ENCODE results near the gene FIG4. TPM values are rescaled to one million over a fixed set of nuclear protein-coding genes. Genes with fewer than 3 reads are reported as not detected.

The FIG4 gene
- total RNA-seq, 4 donors from 2014 or later, result 14.7 to 23.9 (median 18.1) TPM

GRCh38 chr6:109783250-109783986 is 92.3 kb downstream of the FIG4 start:
- no peak for DNase-seq
- no peak overlapping the region for H3K27ac ChIP-seq
- no peaks in the 10 kb centered on the region for H3K4me1 ChIP-seq
- H3K36me3 ChIP-seq, result peaks cover 0 to 6% (median 0%) of the 10 kb centered on the region in 3 donors
- H3K27me3 ChIP-seq, result no peaks in the 10 kb centered on the region
- no peak for TF ChIP-seq POLR2A (IDR thresholded peaks at IDR 0.05)
- TF ChIP-seq, protein P1, sequence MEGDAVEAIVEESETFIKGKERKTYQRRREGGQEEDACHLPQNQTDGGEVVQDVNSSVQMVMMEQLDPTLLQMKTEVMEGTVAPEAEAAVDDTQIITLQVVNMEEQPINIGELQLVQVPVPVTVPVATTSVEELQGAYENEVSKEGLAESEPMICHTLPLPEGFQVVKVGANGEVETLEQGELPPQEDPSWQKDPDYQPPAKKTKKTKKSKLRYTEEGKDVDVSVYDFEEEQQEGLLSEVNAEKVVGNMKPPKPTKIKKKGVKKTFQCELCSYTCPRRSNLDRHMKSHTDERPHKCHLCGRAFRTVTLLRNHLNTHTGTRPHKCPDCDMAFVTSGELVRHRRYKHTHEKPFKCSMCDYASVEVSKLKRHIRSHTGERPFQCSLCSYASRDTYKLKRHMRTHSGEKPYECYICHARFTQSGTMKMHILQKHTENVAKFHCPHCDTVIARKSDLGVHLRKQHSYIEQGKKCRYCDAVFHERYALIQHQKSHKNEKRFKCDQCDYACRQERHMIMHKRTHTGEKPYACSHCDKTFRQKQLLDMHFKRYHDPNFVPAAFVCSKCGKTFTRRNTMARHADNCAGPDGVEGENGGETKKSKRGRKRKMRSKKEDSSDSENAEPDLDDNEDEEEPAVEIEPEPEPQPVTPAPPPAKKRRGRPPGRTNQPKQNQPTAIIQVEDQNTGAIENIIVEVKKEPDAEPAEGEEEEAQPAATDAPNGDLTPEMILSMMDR (IDR thresholded peaks at IDR 0.05), result peak in 1 of 6 experiments; percentile 17
- H3K4me3 ChIP-seq, result no peak overlapping the region
- no peaks in the 10 kb centered on the region for H3K9me3 ChIP-seq

- DNase-seq, result no peak
- Histone ChIP-seq H3K27ac (no peak overlapping the region), H3K9me3 (no peaks in the 10 kb centered on the region), H3K4me1 (no peaks in the 10 kb centered on the region), H3K4me3 (no peak overlapping the region), H3K27me3 (no peaks in the 10 kb centered on the region), H3K36me3 (peaks cover 0 to 6% (median 0%) of the 10 kb centered on the region in 3 donors)
- no peak for TF ChIP-seq POLR2A (IDR thresholded peaks at IDR 0.05)
- TF ChIP-seq, protein P1 (IDR thresholded peaks at IDR 0.05), result no peak
Measured at GRCh38 chr6:109787312-109787711, 96.2 kb downstream of the FIG4 start.

DNA sequence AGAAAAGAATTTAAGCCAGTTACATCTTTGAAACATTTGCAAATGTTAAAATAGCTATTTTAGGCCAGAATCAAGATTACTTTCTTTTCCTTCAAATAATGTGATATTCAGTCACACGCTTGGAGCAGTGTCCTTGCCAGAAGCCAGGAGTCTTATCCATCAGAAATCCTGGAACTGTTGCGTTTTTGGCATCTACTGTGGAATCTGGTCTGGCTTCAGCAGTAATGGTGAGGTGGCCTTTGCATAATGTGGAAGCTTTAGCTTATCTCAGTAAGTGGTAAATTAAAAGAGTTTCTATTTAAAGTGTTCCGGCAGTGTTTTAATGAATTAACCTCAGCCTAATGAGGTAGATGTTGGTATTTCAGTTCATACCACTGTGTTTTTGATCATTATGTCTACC is 97.6 kb downstream of the FIG4 start:
- H3K36me3 ChIP-seq, result peaks cover 0 to 6% (median 0%) of the 10 kb centered on the region in 3 donors
- H3K27me3 ChIP-seq, result no peaks in the 10 kb centered on the region
- DNase-seq, result no peak
- TF ChIP-seq, protein P1 (IDR thresholded peaks at IDR 0.05), result no peak
- no peak for TF ChIP-seq POLR2A (IDR thresholded peaks at IDR 0.05)
- no peaks in the 10 kb centered on the region for H3K9me3 ChIP-seq
- no peaks in the 10 kb centered on the region for H3K4me1 ChIP-seq
- no peak overlapping the region for H3K27ac ChIP-seq
- no peak overlapping the region for H3K4me3 ChIP-seq

- Histone ChIP-seq H3K4me1 (peaks cover 0 to 7% (median 2%) of the 10 kb centered on the region in 4 donors), H3K27ac (no peak overlapping the region), H3K4me3 (no peak overlapping the region), H3K9me3 (no peaks in the 10 kb centered on the region), H3K27me3 (no peaks in the 10 kb centered on the region), H3K36me3 (peaks cover 0 to 6% (median 0%) of the 10 kb centered on the region in 3 donors)
- DNase-seq, result no peak
- TF ChIP-seq POLR2A (IDR thresholded peaks at IDR 0.05), result no peak
Measured at GRCh38 chr6:109790131-109790530, 99.0 kb downstream of the FIG4 start.

DNA sequence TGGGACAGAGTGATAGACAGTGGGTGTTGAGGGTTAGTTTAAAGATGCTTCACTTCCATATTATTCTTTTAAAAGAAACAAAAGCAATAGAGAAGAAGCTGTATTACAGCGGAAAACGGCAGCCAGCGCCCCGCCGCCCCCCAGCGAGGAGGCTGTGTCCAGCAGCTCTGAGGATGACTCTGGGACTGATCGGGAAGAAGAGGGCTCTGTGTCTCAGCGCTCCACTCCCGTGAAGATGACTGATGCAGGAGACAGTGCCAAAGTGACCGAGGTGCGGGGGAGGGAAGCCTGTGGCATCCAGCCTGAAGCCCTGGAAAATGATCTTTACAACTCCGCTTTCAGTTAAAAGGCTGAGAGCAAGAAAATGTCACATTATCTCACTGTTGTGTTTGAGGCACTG is 100.2 kb downstream of the FIG4 start:
- no peaks in the 10 kb centered on the region for H3K27me3 ChIP-seq

GRCh38 chr6:109793021-109793420 is 101.9 kb downstream of the FIG4 start:
- Histone ChIP-seq H3K27ac (peak overlapping the region in 3 of 4 donors; percentile 4 to 51 (median 38)), H3K4me3 (no peak overlapping the region), H3K4me1 (peaks cover 0 to 7% (median 2%) of the 10 kb centered on the region in 4 donors), H3K9me3 (no peaks in the 10 kb centered on the region), H3K27me3 (no peaks in the 10 kb centered on the region), H3K36me3 (no peaks in the 10 kb centered on the region)
- DNase-seq, result no peak
- TF ChIP-seq, protein P1 (IDR thresholded peaks at IDR 0.05), result no peak

More for the DNA sequence above, 100.2 kb downstream of the FIG4 start:
- no peak overlapping the region for H3K4me3 ChIP-seq
- no peak overlapping the region for H3K27ac ChIP-seq
- TF ChIP-seq, protein P1 (IDR thresholded peaks at IDR 0.05), result no peak
- TF ChIP-seq POLR2A (IDR thresholded peaks at IDR 0.05), result no peak
- no peaks in the 10 kb centered on the region for H3K9me3 ChIP-seq
- peaks cover 0 to 7% (median 2%) of the 10 kb centered on the region in 4 donors for H3K4me1 ChIP-seq
- no peaks in the 10 kb centered on the region for H3K36me3 ChIP-seq
- no peak for DNase-seq

All from Peyer's patch (tissue), 4 donors.